ENCODE results near the gene NFATC2. TPM values are rescaled to one million over a fixed set of nuclear protein-coding genes. Genes with fewer than 3 reads are reported as not detected.

The NFATC2 gene
- total and polyA plus RNA-seq, 2 of the 8 experiments (the other 6 are each of a cell fraction or from before 2014, with no cell fraction given) = 0.27 to 0.91 TPM

DNA sequence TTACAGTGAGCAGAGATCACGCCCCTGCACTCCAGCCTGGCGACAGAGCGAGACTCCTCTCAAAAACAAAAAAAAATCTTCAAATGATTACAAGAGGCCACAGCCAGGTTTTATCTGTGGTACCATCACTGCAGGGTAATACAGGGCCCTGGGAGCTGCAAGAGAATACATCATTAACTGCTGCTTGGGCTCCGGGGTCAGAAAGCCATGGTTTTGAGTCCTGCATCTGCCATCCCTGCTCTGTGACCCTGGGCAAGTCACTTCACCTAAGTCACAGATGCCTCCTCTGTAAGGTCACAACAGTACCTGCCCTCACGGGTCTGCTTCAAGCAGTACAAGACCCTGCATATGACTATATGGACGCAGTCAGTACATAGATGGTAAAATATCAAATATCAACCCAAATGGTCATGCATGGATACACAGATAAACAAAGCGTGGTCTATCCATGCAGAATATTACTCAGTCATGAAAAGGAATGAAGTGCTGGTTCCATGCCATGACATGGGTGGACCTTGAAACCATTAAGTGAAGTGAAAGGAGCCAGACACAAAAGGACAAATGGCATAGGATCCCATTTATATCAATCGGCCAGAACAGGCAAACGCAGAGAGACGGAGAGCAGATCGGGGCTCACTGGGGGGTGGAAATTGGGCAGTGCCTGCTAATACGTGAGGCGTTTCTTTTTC lies 83.6 kb downstream of the NFATC2 start:
- WGBS, 2 experiments (ENCODE audit: extremely low coverage in 1 of 2, insufficient coverage in 1 of 2, insufficient read length in 1 of 2, insufficient replicate concordance in 2 of 2, low coverage in 1 of 2, low lambda C conversion rate in 2 of 2, missing lambda C conversion rate in 1 of 2) = 90% methylated on average over 13 of the region's 13 CpGs; no CpG with 5 or more reads in 1 of the 2 experiments
- Histone ChIP-seq H2BK5ac (ENCODE audit: low read depth, low read length) (no peak overlapping the region), H3K9ac (replicated peaks in 1 of 4; ENCODE audit: extremely low read depth in 1 of 4, low read depth in 3 of 4, low read length in 3 of 4) (no peak overlapping the region), H3K27me3 (replicated peaks in 1 of 4; ENCODE audit: control insufficient read depth in 3 of 4, extremely low read depth in 1 of 4, insufficient read depth in 3 of 4, low read length in 3 of 4) (no peaks in the 10 kb centered on the region), H4K91ac (replicated peaks; ENCODE audit: insufficient read length, low read length) (no peak overlapping the region), H2BK20ac (ENCODE audit: low read length) (no peak overlapping the region), H3K4me1 (replicated peaks in 1 of 4; ENCODE audit: control insufficient read depth in 3 of 4, insufficient read depth in 4 of 4, low read length in 3 of 4) (no peaks in the 10 kb centered on the region), H4K8ac (ENCODE audit: extremely low read depth, insufficient read depth, low read length) (no peak overlapping the region), H2BK120ac (replicated peaks; ENCODE audit: low read depth, low read length) (no peak overlapping the region), H3K36me3 (ENCODE audit: control insufficient read depth in 2 of 4, insufficient read depth in 4 of 4, low read length in 3 of 4) (no peaks in the 10 kb centered on the region), H3K14ac (ENCODE audit: insufficient read length) (no peak overlapping the region), H3K18ac (ENCODE audit: extremely low read depth, low read length) (no peak overlapping the region), H3K23ac (ENCODE audit: insufficient read length) (no peak overlapping the region), H3K23me2 (ENCODE audit: low read depth, low read length) (peaks cover 3% of the 10 kb centered on the region; the same call in 1 of the 2 replicates), H3K9me3 (ENCODE audit: insufficient read depth in 2 of 2, low read depth in 1 of 2, low read length in 1 of 2) (no peaks in the 10 kb centered on the region), H2BK12ac (ENCODE audit: low read depth, low read length) (no peak overlapping the region), H3K79me1 (ENCODE audit: low read depth, low read length) (no peaks in the 10 kb centered on the region), H3K56ac (replicated peaks; ENCODE audit: insufficient read length, low read depth, low read length) (no peak overlapping the region), H4K5ac (ENCODE audit: insufficient read length, low read depth, low read length) (no peak overlapping the region), H3K4ac (replicated peaks; ENCODE audit: insufficient read length, low read depth, low read length) (no peak overlapping the region), H3K4me2 (ENCODE audit: insufficient read depth in 1 of 2, low read depth in 2 of 2, low read length in 2 of 2) (no peak overlapping the region), H4K20me1 (replicated peaks in 1 of 2; ENCODE audit: control insufficient read depth in 1 of 2, insufficient read depth in 2 of 2, low read length in 2 of 2) (no peaks in the 10 kb centered on the region), H3K79me2 (ENCODE audit: control insufficient read depth in 1 of 2, insufficient read depth in 2 of 2, low read length in 2 of 2) (no peaks in the 10 kb centered on the region), H3K4me3 (ENCODE audit: extremely low read depth in 1 of 4, insufficient read depth in 2 of 4, low read depth in 3 of 4, low read length in 4 of 4) (no peak overlapping the region), H2AFZ (ENCODE audit: low read length) (no peak overlapping the region), H2BK15ac (ENCODE audit: low read length) (no peak overlapping the region), H2AK5ac (ENCODE audit: low read depth, low read length) (no peak overlapping the region), H3K27ac (ENCODE audit: low read depth, low read length) (no peak overlapping the region)
- ChIA-PET POLR2A (ENCODE audit: partially characterized antibody) (no interaction called here), CTCF (ENCODE audit: partially characterized antibody) (interaction anchor here (1.1 to 1.4 kb wide), 2 partner anchors 8 to 49 kb away, joined by 3 to 4 read pairs; no protein-coding TSS in a partner anchor)
- DNase-seq (ENCODE audit: low read depth in 1 of 2, low spot score in 2 of 2) = no peak
- TF ChIP-seq SP2 (IDR thresholded peaks at IDR 0.05; ENCODE audit: low read length) = no peak
- no peak for TF ChIP-seq TAF7 (optimal IDR thresholded peaks at IDR 0.05; ENCODE audit: borderline replicate concordance, low read depth, low read length)
- no peak for TF ChIP-seq POU5F1 (IDR thresholded peaks at IDR 0.05; ENCODE audit: low read depth, low read length)
- no peak for TF ChIP-seq RBBP5 (IDR thresholded peaks at IDR 0.05; ENCODE audit: borderline replicate concordance, low read depth, low read length)
- 0 out of 2 replicates have a peak, but pooled peaks have one; percentile 21 for TF ChIP-seq KDM1A (IDR thresholded peaks at IDR 0.05; ENCODE audit: borderline replicate concordance, low read length)
- FAIRE-seq = no peak
